H1 (cell line): Measurements from ENCODE around the gene CTDSP1. TPM values are rescaled to one million over a fixed set of nuclear protein-coding genes. Genes with fewer than 3 reads are reported as not detected.

Experiments
- CTCF ChIA-PET: fragments of 300-600 bp; sonication (Branson Sonifier 250); formaldehyde crosslinking; loops from one replicate; lab custom pipeline; 2021; ENCODE audit not compliant: partially characterized antibody; lab: Charles Lee
- POLR2A ChIA-PET: fragments of 300-600 bp; sonication (Branson Sonifier 250); formaldehyde crosslinking; loops from one replicate; lab custom pipeline; 2021; ENCODE audit warnings: inconsistent platforms; ENCODE audit not compliant: partially characterized antibody; lab: Charles Lee
- DNase-seq, 2 experiments: peaks; one replicate each; pipeline versions ENCODE4 v3.0.0 to v3.0.0-alpha.2; 2010 to 2022; ENCODE audit warnings: low spot score in 2 of 2, low read depth in 1 of 2, mixed read lengths in 1 of 2
- FAIRE-seq: peaks from 2 replicates; lab custom pipeline; 2011; peaks lifted over from hg19 to GRCh38; lab: Jason Lieb, UNC
- H2AFZ ChIP-seq: 2 replicates; pipeline ENCODE4 v1.8.1; 2012; ENCODE audit warnings: low read length, inconsistent platforms
- H2AK5ac ChIP-seq: 2 replicates; pipeline ENCODE4 v1.6.1; 2013; ENCODE audit warnings: low read depth, low read length
- H2BK120ac ChIP-seq: replicated peaks from 2 replicates; pipeline ENCODE3; 2013; ENCODE audit warnings: low read depth, low read length, inconsistent platforms
- H2BK12ac ChIP-seq: 2 replicates; pipeline ENCODE4 v1.6.1; 2013; ENCODE audit warnings: low read depth, low read length
- H2BK15ac ChIP-seq: 2 replicates; pipeline ENCODE4 v1.6.1; 2013; ENCODE audit warnings: low read length
- H2BK20ac ChIP-seq: 2 replicates; pipeline ENCODE4 v1.6.1; 2013; ENCODE audit warnings: low read length
- H2BK5ac ChIP-seq: 2 replicates; pipeline ENCODE4 v1.6.1; 2013; ENCODE audit warnings: low read depth, low read length
- H3K14ac ChIP-seq: 2 replicates; pipeline ENCODE4 v1.6.1; 2013; ENCODE audit warnings: inconsistent platforms; ENCODE audit not compliant: insufficient read length
- H3K18ac ChIP-seq: 2 replicates; pipeline ENCODE4 v1.6.1; 2013; ENCODE audit warnings: low read length; ENCODE audit errors: extremely low read depth
- H3K23ac ChIP-seq: 2 replicates; pipeline ENCODE4 v1.6.1; 2013; ENCODE audit warnings: inconsistent platforms; ENCODE audit not compliant: insufficient read length
- H3K23me2 ChIP-seq: 2 replicates; pipeline ENCODE4 v1.6.1; 2013; ENCODE audit warnings: low read depth, low read length
- H3K27ac ChIP-seq: 2 replicates; pipeline ENCODE4 v1.6.1; 2011; ENCODE audit warnings: low read depth, low read length, inconsistent platforms
- H3K27me3 ChIP-seq, 4 experiments: replicated peaks in 1 of 4; 1 replicate in 1 of 4; 2 replicates in 3 of 4; pipeline versions ENCODE4 v1.6.1 to v1.8.1; 2011 to 2013; ENCODE audit warnings: low read length in 3 of 4, mild to moderate bottlenecking in 3 of 4, inconsistent platforms in 2 of 4, mixed read lengths in 2 of 4, moderate library complexity in 1 of 4; ENCODE audit not compliant: control insufficient read depth in 3 of 4, insufficient read depth in 3 of 4; ENCODE audit errors: extremely low read depth in 1 of 4
- H3K36me3 ChIP-seq, 4 experiments: 2 replicates each; pipeline versions ENCODE4 v1.6.1 to v1.8.1; 2011 to 2013; ENCODE audit warnings: mild to moderate bottlenecking in 4 of 4, low read length in 3 of 4, moderate library complexity in 2 of 4, control low read depth in 1 of 4, inconsistent platforms in 1 of 4; ENCODE audit not compliant: insufficient read depth in 4 of 4, control insufficient read depth in 2 of 4
- H3K4ac ChIP-seq: replicated peaks from 2 replicates; pipeline ENCODE3; 2013; ENCODE audit warnings: low read length, low read depth, mixed read lengths, inconsistent platforms; ENCODE audit not compliant: insufficient read length
- H3K4me1 ChIP-seq, 4 experiments: replicated peaks in 1 of 4; 1 replicate in 1 of 4; 2 replicates in 3 of 4; pipeline versions ENCODE4 v1.6.1 to v1.8.1; 2011 to 2013; ENCODE audit warnings: low read length in 3 of 4, inconsistent platforms in 2 of 4, mixed read lengths in 1 of 4; ENCODE audit not compliant: insufficient read depth in 4 of 4, control insufficient read depth in 3 of 4
- H3K4me2 ChIP-seq, 2 experiments: 2 replicates each; pipeline versions ENCODE4 v1.6.1 to v1.8.1; 2011 to 2013; ENCODE audit warnings: low read depth in 2 of 2, low read length in 2 of 2, control low read depth in 1 of 2, inconsistent platforms in 1 of 2, mild to moderate bottlenecking in 1 of 2; ENCODE audit not compliant: insufficient read depth in 1 of 2
- H3K4me3 ChIP-seq, 4 experiments: fragments of 200-600, 300-600 bp in 1 of 4; sonication (generic), shearing (Covaris generic), sonication (Bioruptor Twin) in 1 of 4; 2 replicates each; pipeline versions ENCODE4 v1.5.1 to v1.8.1; 2011 to 2016; ENCODE audit warnings: low read length in 4 of 4, low read depth in 3 of 4, control low read depth in 2 of 4, inconsistent platforms in 2 of 4, mild to moderate bottlenecking in 2 of 4, mixed read lengths in 1 of 4, moderate library complexity in 1 of 4; ENCODE audit not compliant: insufficient read depth in 2 of 4; ENCODE audit errors: extremely low read depth in 1 of 4
- H3K56ac ChIP-seq: replicated peaks from 2 replicates; pipeline ENCODE3; 2013; ENCODE audit warnings: low read depth, mild to moderate bottlenecking, mixed read lengths, low read length, inconsistent platforms; ENCODE audit not compliant: insufficient read length
- H3K79me1 ChIP-seq: 2 replicates; pipeline ENCODE4 v1.6.1; 2013; ENCODE audit warnings: low read depth, low read length, control low read depth
- H3K79me2 ChIP-seq, 2 experiments: 2 replicates each; pipeline versions ENCODE4 v1.6.1 to v1.8.1; 2012 to 2013; ENCODE audit warnings: low read length in 2 of 2, mild to moderate bottlenecking in 2 of 2, inconsistent platforms in 1 of 2; ENCODE audit not compliant: insufficient read depth in 2 of 2, control insufficient read depth in 1 of 2
- H3K9ac ChIP-seq, 4 experiments: replicated peaks in 1 of 4; 1 replicate in 1 of 4; 2 replicates in 3 of 4; pipeline versions ENCODE4 v1.6.1 to v1.8.1; 2011 to 2013; ENCODE audit warnings: low read depth in 3 of 4, low read length in 3 of 4, control low read depth in 2 of 4, mild to moderate bottlenecking in 2 of 4, moderate library complexity in 2 of 4, inconsistent platforms in 1 of 4; ENCODE audit errors: extremely low read depth in 1 of 4
- H3K9me3 ChIP-seq, 2 experiments: 2 replicates each; pipeline versions ENCODE4 v1.6.1 to v1.8.1; 2012 to 2013; ENCODE audit warnings: mild to moderate bottlenecking in 2 of 2, moderate library complexity in 2 of 2, control low read depth in 1 of 2, inconsistent platforms in 1 of 2, low read depth in 1 of 2, low read length in 1 of 2, mixed read lengths in 1 of 2; ENCODE audit not compliant: insufficient read depth in 2 of 2
- H4K20me1 ChIP-seq, 2 experiments: replicated peaks in 1 of 2; 2 replicates each; pipeline versions ENCODE3 to v1.8.1; 2011 to 2013; ENCODE audit warnings: inconsistent platforms in 2 of 2, low read length in 2 of 2, mild to moderate bottlenecking in 1 of 2; ENCODE audit not compliant: insufficient read depth in 2 of 2, control insufficient read depth in 1 of 2
- H4K5ac ChIP-seq: 2 replicates; pipeline ENCODE4 v1.6.1; 2013; ENCODE audit warnings: low read length, low read depth, mixed read lengths, inconsistent platforms; ENCODE audit not compliant: insufficient read length
- H4K8ac ChIP-seq: 2 replicates; pipeline ENCODE4 v1.8.0; 2013; ENCODE audit warnings: mild to moderate bottlenecking, moderate library complexity, low read length, inconsistent platforms; ENCODE audit not compliant: insufficient read depth; ENCODE audit errors: extremely low read depth
- H4K91ac ChIP-seq: replicated peaks from 2 replicates; pipeline ENCODE3; 2013; ENCODE audit warnings: low read length, mixed read lengths, inconsistent platforms; ENCODE audit not compliant: insufficient read length
- BCL11A ChIP-seq, 2 experiments: IDR thresholded peaks; one replicate each; pipeline ENCODE4 v1.6.1; 2011; ENCODE audit warnings: low read depth in 2 of 2, low read length in 2 of 2, mild to moderate bottlenecking in 2 of 2
- EGR1 ChIP-seq: IDR thresholded peaks from 2 replicates; pipeline ENCODE4 v1.6.1; 2011; ENCODE audit warnings: low read depth, low read length, borderline replicate concordance
- SP2 ChIP-seq: IDR thresholded peaks from 2 replicates; pipeline ENCODE4 v1.6.1; 2012; ENCODE audit warnings: mild to moderate bottlenecking, low read length, inconsistent platforms
- TAF7 ChIP-seq: optimal IDR thresholded peaks from 2 replicates; pipeline ENCODE3; 2011; ENCODE audit warnings: low read depth, mild to moderate bottlenecking, inconsistent platforms, low read length, moderate library complexity, borderline replicate concordance
- ZNF274 ChIP-seq: IDR thresholded peaks from 2 replicates; pipeline ENCODE4 v1.7.0; 2012; ENCODE audit warnings: low read length, borderline replicate concordance; ENCODE audit errors: extremely low read depth
- WGBS, 2 experiments: shearing (Covaris generic) in 1 of 2; methylation state at CpG; one replicate each; pipeline versions ENCODE4 v1.1.6 to v1.1.7; 2013 to 2015; ENCODE audit warnings: low lambda C conversion rate in 2 of 2, mixed read lengths in 2 of 2, inconsistent platforms in 1 of 2, low coverage in 1 of 2, missing lambda C conversion rate in 1 of 2; ENCODE audit not compliant: insufficient replicate concordance in 2 of 2, insufficient coverage in 1 of 2, insufficient read length in 1 of 2; ENCODE audit errors: extremely low coverage in 1 of 2, missing lambda C conversion rate in 1 of 2; 5-methylcytosine and 5-hydroxymethylcytosine counted together
- polyA plus RNA-seq, 7 experiments: library from polyadenylated mRNA; depleted of rRNA in 3 of 7; stranded (reverse) in 5 of 7; unstranded in 2 of 7; fragments of >200 nt in 5 of 7; fragments of 200-250 nt in 2 of 7; gene quantifications; 1 replicate in 5 of 7; 2 replicates in 1 of 7; 4 replicates in 1 of 7; pipeline versions ENCODE4 v1.2.1 to v1.2.3, GENCODE V29; 2011 to 2013; ENCODE audit warnings: missing spikeins in 2 of 7, mixed read lengths in 2 of 7
- total RNA-seq: library from RNA; stranded (reverse); fragmentation: NEBNext Ultra II Directional; extraction: Animal tissue kit (Norgen Biotek cat#: 25700); gene quantifications from 2 replicates; pipeline ENCODE4 v1.2.1, GENCODE V29; 2021

The CTDSP1 gene
- total and polyA plus RNA-seq, 2 of the 8 experiments (the other 6 are each of a cell fraction or from before 2014, with no cell fraction given): 20.3 to 35.2 TPM

DNA sequence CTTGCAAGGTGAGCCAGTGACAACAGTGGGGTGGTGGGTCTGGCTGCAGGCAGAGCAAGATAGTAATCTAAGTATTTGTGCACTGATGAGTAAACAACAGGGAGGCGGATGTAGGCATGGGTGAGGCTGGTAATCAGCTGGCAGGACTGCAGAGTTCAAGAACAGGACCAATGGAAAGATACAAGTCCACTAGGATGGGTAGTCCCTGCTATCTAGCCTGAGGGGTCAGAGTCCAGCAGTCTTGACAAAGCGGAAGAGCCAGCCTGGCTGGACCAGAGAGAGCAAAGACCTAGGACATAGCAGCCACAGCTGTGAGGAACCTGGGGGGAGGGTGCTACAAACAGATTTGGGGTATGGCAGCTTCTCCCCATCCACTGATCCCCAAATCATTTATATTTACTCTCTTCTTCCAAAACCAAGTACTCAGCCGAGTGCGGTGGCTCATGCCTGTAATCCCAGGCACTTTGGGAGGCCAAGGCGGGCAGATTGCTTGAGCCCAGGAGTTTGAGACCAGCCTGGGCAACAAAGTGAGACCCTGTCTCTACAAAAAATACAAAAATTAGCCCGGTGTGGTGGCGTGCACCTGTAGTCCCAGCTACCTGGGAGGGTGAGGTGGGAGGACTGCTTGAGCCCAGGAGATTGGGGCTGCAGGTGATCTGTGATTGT lies 45.2 kb downstream of the CTDSP1 start:
- H3K56ac ChIP-seq: no peak overlapping the region
- H3K79me2 ChIP-seq: no peaks in the 10 kb centered on the region
- no peak overlapping the region for H3K4me2 ChIP-seq
- WGBS, 2 experiments: 95% methylated on average over 7 of the region's 7 CpGs; no CpG with 5 or more reads in 1 of the 2 experiments
- peaks cover 0 to 16% (median 6%) of the 10 kb centered on the region in 4 experiments; a peak in 7 of 8 replicates for H3K36me3 ChIP-seq
- no peak overlapping the region for H3K4me3 ChIP-seq
- H3K4me1 ChIP-seq: no peaks in the 10 kb centered on the region
- H3K27ac ChIP-seq: no peak overlapping the region
- no peak overlapping the region for H2BK5ac ChIP-seq
- no peak overlapping the region for H2BK12ac ChIP-seq
- no peaks in the 10 kb centered on the region for H3K9me3 ChIP-seq
- H4K8ac ChIP-seq: no peak overlapping the region
- H3K4ac ChIP-seq: no peak overlapping the region
- no peak overlapping the region for H2BK20ac ChIP-seq
- POLR2A ChIA-PET: no interaction called here
- TF ChIP-seq ZNF274 (no peak), SP2 (no peak), EGR1 (no peak), BCL11A (IDR thresholded peaks at IDR 0.05; ENCODE audit: low read depth in 2 of 2, low read length in 2 of 2) (no peak), TAF7 (no peak)
- no peaks in the 10 kb centered on the region for H3K27me3 ChIP-seq
- CTCF ChIA-PET: interaction anchor here (1.2 to 1.6 kb wide), 2 partner anchors 21 to 204 kb away, joined by 3 to 6 read pairs; no protein-coding TSS in a partner anchor
- no peak overlapping the region for H4K91ac ChIP-seq
- FAIRE-seq: no peak
- no peak for DNase-seq
- no peak overlapping the region for H2BK15ac ChIP-seq
- no peak overlapping the region for H3K9ac ChIP-seq
- no peaks in the 10 kb centered on the region for H3K23me2 ChIP-seq
- H2AK5ac ChIP-seq: no peak overlapping the region
- no peaks in the 10 kb centered on the region for H4K20me1 ChIP-seq
- no peak overlapping the region for H3K23ac ChIP-seq
- no peak overlapping the region for H2BK120ac ChIP-seq
- no peak overlapping the region for H4K5ac ChIP-seq
- H3K79me1 ChIP-seq: no peaks in the 10 kb centered on the region
- H3K14ac ChIP-seq: no peak overlapping the region
- H3K18ac ChIP-seq: no peak overlapping the region
- H2AFZ ChIP-seq: no peak overlapping the region
